WTC11 (cell line): ENCODE measurements around the gene ACOXL. TPM values are rescaled to one million over a fixed set of nuclear protein-coding genes. Genes with fewer than 3 reads are reported as not detected.

Source experiments
- ATAC-seq: fragments of 200-7000 bp; cut with Tn5 transposase; 2 replicates; pipeline ENCODE4 v1.10.0; 2021; ENCODE audit warnings: mild to moderate bottlenecking, moderate library complexity
- CTCF ChIA-PET: fragments of 300-600 bp; sonication (Branson Sonifier 250); formaldehyde crosslinking; loops from one replicate; lab custom pipeline; 2021; ENCODE audit warnings: antibody characterized with exemption; lab: Charles Lee
- POLR2A ChIA-PET: fragments of 350-600 bp; sonication (Branson Sonifier 250); formaldehyde crosslinking; loops from one replicate; lab custom pipeline; 2021; ENCODE audit warnings: antibody characterized with exemption; lab: Charles Lee
- DNase-seq: peaks from one replicate; pipeline ENCODE4 v3.0.0; 2021; ENCODE audit warnings: low spot score
- H3K27ac Mint-ChIP-seq: 2 replicates; pipeline ENCODE4 v1.8.0; 2021; ENCODE audit warnings: mixed read lengths
- H3K27me3 Mint-ChIP-seq: 2 replicates; pipeline ENCODE4 v1.8.0; 2021; ENCODE audit warnings: low read depth, mild to moderate bottlenecking, moderate library complexity, mixed read lengths
- H3K36me3 Mint-ChIP-seq: 2 replicates; pipeline ENCODE4 v1.8.0; 2021; ENCODE audit warnings: mixed read lengths
- H3K4me1 Mint-ChIP-seq: 2 replicates; pipeline ENCODE4 v1.8.0; 2022; ENCODE audit warnings: mixed read lengths
- H3K4me3 Mint-ChIP-seq: 2 replicates; pipeline ENCODE4 v1.8.0; 2021; ENCODE audit warnings: mild to moderate bottlenecking, moderate library complexity, mixed read lengths
- H3K9me3 Mint-ChIP-seq: 2 replicates; pipeline ENCODE4 v1.8.0; 2021; ENCODE audit warnings: mixed read lengths
- ATF1 ChIP-seq: sonication (generic); formaldehyde crosslinking; IDR thresholded peaks from 2 replicates; pipeline ENCODE4 v1.8.1; 2023; ENCODE audit warnings: mild to moderate bottlenecking, moderate library complexity, missing genetic modification reagents
- ATF3 ChIP-seq: sonication (generic); formaldehyde crosslinking; conservative IDR thresholded peaks from 2 replicates; pipeline ENCODE4 v1.8.1; 2022; ENCODE audit warnings: mild to moderate bottlenecking, missing genetic modification reagents
- ATF6 ChIP-seq: sonication (generic); formaldehyde crosslinking; IDR thresholded peaks from 2 replicates; pipeline ENCODE4 v1.8.1; 2023; ENCODE audit warnings: mild to moderate bottlenecking, missing genetic modification reagents
- ELF4 ChIP-seq: sonication (generic); formaldehyde crosslinking; IDR thresholded peaks from 2 replicates; pipeline ENCODE4 v1.8.1; 2022; ENCODE audit warnings: low read depth, mild to moderate bottlenecking, moderate library complexity, missing genetic modification reagents
- ESRRA ChIP-seq: sonication (generic); formaldehyde crosslinking; IDR thresholded peaks from 2 replicates; pipeline ENCODE4 v1.8.1; 2022; ENCODE audit warnings: mild to moderate bottlenecking, missing genetic modification reagents, borderline replicate concordance
- ETV6 ChIP-seq: sonication (generic); formaldehyde crosslinking; IDR thresholded peaks from 2 replicates; pipeline ENCODE4 v1.8.1; 2022; ENCODE audit warnings: mild to moderate bottlenecking, missing genetic modification reagents
- FOXJ3 ChIP-seq: sonication (generic); formaldehyde crosslinking; IDR thresholded peaks from 2 replicates; pipeline ENCODE4 v1.9.0; 2021; ENCODE audit warnings: missing genetic modification reagents, mild to moderate bottlenecking, borderline replicate concordance
- FOXK1 ChIP-seq: sonication (generic); formaldehyde crosslinking; IDR thresholded peaks from 2 replicates; pipeline ENCODE4 v1.8.0; 2022; ENCODE audit warnings: mild to moderate bottlenecking, moderate library complexity, missing genetic modification reagents
- HMGA2 ChIP-seq: fragments of 250-450 bp; sonication (Bioruptor Pico); IDR thresholded peaks from 2 replicates; pipeline ENCODE4 v1.4.0; 2021; ENCODE audit warnings: mild to moderate bottlenecking, moderate library complexity
- IRF2 ChIP-seq: sonication (generic); formaldehyde crosslinking; IDR thresholded peaks from 2 replicates; pipeline ENCODE4 v1.8.0; 2022; ENCODE audit warnings: low read depth, missing genetic modification reagents, borderline replicate concordance
- MXD4 ChIP-seq: fragments of 250-450 bp; sonication (Bioruptor Pico); IDR thresholded peaks from 2 replicates; pipeline ENCODE4 v1.8.0; 2021; ENCODE audit warnings: mild to moderate bottlenecking, moderate library complexity, borderline replicate concordance
- NFATC4 ChIP-seq: fragments of 250-450 bp; sonication (Bioruptor Pico); IDR thresholded peaks from 2 replicates; pipeline ENCODE4 v1.9.0; 2021; ENCODE audit warnings: mild to moderate bottlenecking
- NR1H2 ChIP-seq: sonication (generic); formaldehyde crosslinking; IDR thresholded peaks from 2 replicates; pipeline ENCODE4 v1.9.0; 2021; ENCODE audit warnings: mild to moderate bottlenecking, moderate library complexity, missing genetic modification reagents
- PREB ChIP-seq: sonication (generic); formaldehyde crosslinking; IDR thresholded peaks from 2 replicates; pipeline ENCODE4 v1.8.1; 2022; ENCODE audit warnings: mild to moderate bottlenecking, missing genetic modification reagents, moderate library complexity, borderline replicate concordance
- PRRX2 ChIP-seq: fragments of 250-450 bp; sonication (Bioruptor Pico); IDR thresholded peaks from 2 replicates; pipeline ENCODE4 v1.8.0; 2021; ENCODE audit warnings: mild to moderate bottlenecking
- USF1 ChIP-seq: sonication (generic); formaldehyde crosslinking; IDR thresholded peaks from 2 replicates; pipeline ENCODE4 v1.8.0; 2022; ENCODE audit warnings: mild to moderate bottlenecking, missing genetic modification reagents
- ZMAT4 ChIP-seq: fragments of 250-450 bp; sonication (Bioruptor Pico); IDR thresholded peaks from 2 replicates; pipeline ENCODE4 v1.9.0; 2021; ENCODE audit warnings: mild to moderate bottlenecking
- ZNF396 ChIP-seq: fragments of 250-450 bp; sonication (Bioruptor Pico); IDR thresholded peaks from 2 replicates; pipeline ENCODE4 v1.8.0; 2021; ENCODE audit warnings: mild to moderate bottlenecking, moderate library complexity, borderline replicate concordance
- ZNF416 ChIP-seq: fragments of 250-450 bp; sonication (Bioruptor Pico); IDR thresholded peaks from 2 replicates; pipeline ENCODE4 v1.9.0; 2021; ENCODE audit warnings: mild to moderate bottlenecking, inconsistent platforms
- ZNF423 ChIP-seq: fragments of 250-450 bp; sonication (Bioruptor Pico); IDR thresholded peaks from 2 replicates; pipeline ENCODE4 v2.1.2; 2022; ENCODE audit warnings: mild to moderate bottlenecking, moderate library complexity
- total RNA-seq: library from RNA; stranded (reverse); gene quantifications from 3 replicates; pipeline ENCODE4 v1.2.3, GENCODE V29; 2021
- TF ChIP-seq, protein P1 (sequence below): sonication (generic); formaldehyde crosslinking; IDR thresholded peaks from 2 replicates; pipeline ENCODE4 v1.8.0; 2022; ENCODE audit warnings: missing genetic modification reagents
- TF ChIP-seq, protein P2 (sequence below): sonication (generic); formaldehyde crosslinking; IDR thresholded peaks from 2 replicates; pipeline ENCODE4 v1.8.1; 2023; ENCODE audit warnings: mild to moderate bottlenecking, missing genetic modification reagents, moderate library complexity

ACOXL gene
- total RNA-seq, 1 experiment from 2014 or later, result 14.9 TPM

- CTCF ChIA-PET, result interaction anchor here (1.0 kb wide), 2 partner anchors 10 to 15 kb away, joined by 3 read pairs; no protein-coding TSS in a partner anchor
- peaks cover 9% of the 10 kb centered on the region; the same call in 1 of the 2 replicates for H3K36me3 Mint-ChIP-seq
- ATAC-seq, result no peak
Measured at GRCh38 chr2:110848071-110848470, 115.7 kb downstream of the ACOXL start.

GRCh38 chr2:110848519-110849030 is 116.2 kb downstream of the ACOXL start:
- Mint-ChIP-seq H3K27ac (peak overlapping the region; percentile 9; the same call in 1 of the 2 replicates), H3K36me3 (peaks cover 8% of the 10 kb centered on the region; the same call in 1 of the 2 replicates), H3K9me3 (peaks cover 4% of the 10 kb centered on the region; the same call in 1 of the 2 replicates), H3K4me3 (no peak overlapping the region), H3K4me1 (peaks cover 31% of the 10 kb centered on the region), H3K27me3 (no peaks in the 10 kb centered on the region)
- TF ChIP-seq ATF6 (no peak), HMGA2 (CRISPR knock-in tag) (no peak), ESRRA (CRISPR knock-in tag) (no peak)
- POLR2A ChIA-PET, result no interaction called here
- CTCF ChIA-PET, result interaction anchor here (0.6 to 1.0 kb wide), 3 partner anchors 10 to 27 kb away, joined by 3 read pairs; no protein-coding TSS in a partner anchor
- DNase-seq (no peak), ATAC-seq (no peak)

More at GRCh38 chr2:110848071-110848470, 115.7 kb downstream of the ACOXL start:
- no peaks in the 10 kb centered on the region for H3K27me3 Mint-ChIP-seq
- H3K4me1 Mint-ChIP-seq, result peaks cover 33% of the 10 kb centered on the region
- no peak for DNase-seq
- TF ChIP-seq ELF4 (CRISPR knock-in tag), result no peak
- TF ChIP-seq NFATC4, result no peak
- TF ChIP-seq IRF2 (CRISPR knock-in tag), result no peak
- no peak for TF ChIP-seq ATF1 (CRISPR knock-in tag)
- TF ChIP-seq, protein P1, sequence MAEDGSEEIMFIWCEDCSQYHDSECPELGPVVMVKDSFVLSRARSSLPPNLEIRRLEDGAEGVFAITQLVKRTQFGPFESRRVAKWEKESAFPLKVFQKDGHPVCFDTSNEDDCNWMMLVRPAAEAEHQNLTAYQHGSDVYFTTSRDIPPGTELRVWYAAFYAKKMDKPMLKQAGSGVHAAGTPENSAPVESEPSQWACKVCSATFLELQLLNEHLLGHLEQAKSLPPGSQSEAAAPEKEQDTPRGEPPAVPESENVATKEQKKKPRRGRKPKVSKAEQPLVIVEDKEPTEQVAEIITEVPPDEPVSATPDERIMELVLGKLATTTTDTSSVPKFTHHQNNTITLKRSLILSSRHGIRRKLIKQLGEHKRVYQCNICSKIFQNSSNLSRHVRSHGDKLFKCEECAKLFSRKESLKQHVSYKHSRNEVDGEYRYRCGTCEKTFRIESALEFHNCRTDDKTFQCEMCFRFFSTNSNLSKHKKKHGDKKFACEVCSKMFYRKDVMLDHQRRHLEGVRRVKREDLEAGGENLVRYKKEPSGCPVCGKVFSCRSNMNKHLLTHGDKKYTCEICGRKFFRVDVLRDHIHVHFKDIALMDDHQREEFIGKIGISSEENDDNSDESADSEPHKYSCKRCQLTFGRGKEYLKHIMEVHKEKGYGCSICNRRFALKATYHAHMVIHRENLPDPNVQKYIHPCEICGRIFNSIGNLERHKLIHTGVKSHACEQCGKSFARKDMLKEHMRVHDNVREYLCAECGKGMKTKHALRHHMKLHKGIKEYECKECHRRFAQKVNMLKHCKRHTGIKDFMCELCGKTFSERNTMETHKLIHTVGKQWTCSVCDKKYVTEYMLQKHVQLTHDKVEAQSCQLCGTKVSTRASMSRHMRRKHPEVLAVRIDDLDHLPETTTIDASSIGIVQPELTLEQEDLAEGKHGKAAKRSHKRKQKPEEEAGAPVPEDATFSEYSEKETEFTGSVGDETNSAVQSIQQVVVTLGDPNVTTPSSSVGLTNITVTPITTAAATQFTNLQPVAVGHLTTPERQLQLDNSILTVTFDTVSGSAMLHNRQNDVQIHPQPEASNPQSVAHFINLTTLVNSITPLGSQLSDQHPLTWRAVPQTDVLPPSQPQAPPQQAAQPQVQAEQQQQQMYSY (CRISPR knock-in tag), result no peak
- TF ChIP-seq ZNF396 (CRISPR knock-in tag), result no peak
- TF ChIP-seq PRRX2 (CRISPR knock-in tag), result no peak
- TF ChIP-seq, protein P2, sequence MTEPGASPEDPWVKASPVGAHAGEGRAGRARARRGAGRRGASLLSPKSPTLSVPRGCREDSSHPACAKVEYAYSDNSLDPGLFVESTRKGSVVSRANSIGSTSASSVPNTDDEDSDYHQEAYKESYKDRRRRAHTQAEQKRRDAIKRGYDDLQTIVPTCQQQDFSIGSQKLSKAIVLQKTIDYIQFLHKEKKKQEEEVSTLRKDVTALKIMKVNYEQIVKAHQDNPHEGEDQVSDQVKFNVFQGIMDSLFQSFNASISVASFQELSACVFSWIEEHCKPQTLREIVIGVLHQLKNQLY (CRISPR knock-in tag), result no peak
- TF ChIP-seq FOXJ3 (CRISPR knock-in tag), result no peak
- TF ChIP-seq FOXK1 (CRISPR knock-in tag), result no peak
- POLR2A ChIA-PET, result no interaction called here
- no peak overlapping the region for H3K27ac Mint-ChIP-seq
- H3K9me3 Mint-ChIP-seq, result peaks cover 4% of the 10 kb centered on the region; the same call in 1 of the 2 replicates
- no peak overlapping the region for H3K4me3 Mint-ChIP-seq

DNA sequence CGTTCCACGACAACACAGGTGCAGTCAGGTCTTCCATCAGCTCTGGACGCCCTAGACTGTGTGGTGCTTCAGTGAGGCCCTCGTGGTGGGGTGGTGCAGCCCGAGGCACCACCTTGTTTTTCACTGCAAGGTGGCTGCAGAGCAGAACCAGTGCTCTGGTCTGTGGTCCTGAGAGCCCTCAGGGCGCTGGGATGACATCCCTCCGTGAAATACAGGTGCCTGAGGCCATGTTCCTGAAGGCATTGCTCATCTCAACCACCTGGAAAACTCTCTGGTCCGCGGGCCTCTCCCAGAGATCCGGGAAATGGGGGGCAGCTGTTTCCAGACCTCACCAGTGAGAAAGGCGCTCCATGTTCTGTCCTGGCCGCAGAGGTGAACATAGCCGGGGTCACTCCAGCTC is 119.2 kb downstream of the ACOXL start:
- peaks cover 32% of the 10 kb centered on the region for H3K4me1 Mint-ChIP-seq
- H3K27ac Mint-ChIP-seq, result no peak overlapping the region
- ChIA-PET POLR2A (no interaction called here), CTCF (interaction anchor here (0.6 kb wide), 1 partner anchor 39 kb away, joined by 3 read pairs; no protein-coding TSS in a partner anchor)
- no peaks in the 10 kb centered on the region for H3K27me3 Mint-ChIP-seq
- peaks cover 11% of the 10 kb centered on the region for H3K36me3 Mint-ChIP-seq
- H3K9me3 Mint-ChIP-seq, result peaks cover 8% of the 10 kb centered on the region; the same call in 1 of the 2 replicates
- DNase-seq (no peak), ATAC-seq (no peak)
- no peak overlapping the region for H3K4me3 Mint-ChIP-seq
- TF ChIP-seq ZMAT4 (CRISPR knock-in tag) (no peak), NFATC4 (no peak), ATF3 (CRISPR knock-in tag) (no peak), USF1 (CRISPR knock-in tag) (no peak), ETV6 (CRISPR knock-in tag) (no peak), MXD4 (no peak), NR1H2 (CRISPR knock-in tag) (no peak), ZNF423 (CRISPR knock-in tag) (no peak), ZNF416 (CRISPR knock-in tag) (no peak), PREB (CRISPR knock-in tag) (no peak)
- TF ChIP-seq, protein P2 (CRISPR knock-in tag), result no peak
